HepG2 (cell line): Measurements from ENCODE around the gene MXRA8. TPM values are rescaled to one million over a fixed set of nuclear protein-coding genes. Genes with fewer than 3 reads are reported as not detected.

Experiments
- CHD4 ChIP-seq: fragments of 200-600 bp; sonication (generic); IDR thresholded peaks from 2 replicates; pipeline ENCODE4 v1.7.0; 2017; ENCODE audit warnings: mild to moderate bottlenecking, low read length, borderline replicate concordance
- GATA4 ChIP-seq: sonication (generic); IDR thresholded peaks from 2 replicates; pipeline ENCODE4 v1.6.1; 2016; ENCODE audit warnings: antibody characterized with exemption, low read depth, borderline replicate concordance
- HNRNPL ChIP-seq: fragments of 200-400 bp; formaldehyde crosslinking; IDR thresholded peaks from 2 replicates; pipeline ENCODE4 v1.6.1; 2017; ENCODE audit warnings: mild to moderate bottlenecking, low read depth, low read length
- JUN ChIP-seq: sonication (generic); formaldehyde crosslinking; IDR thresholded peaks from 2 replicates; pipeline ENCODE4 v1.4.0; 2020; ENCODE audit warnings: mild to moderate bottlenecking, missing genetic modification reagents
- MAFK ChIP-seq, 2 experiments: IDR thresholded peaks in 1 of 2; conservative IDR thresholded peaks in 1 of 2; 2 replicates each; pipeline ENCODE4 v1.6.1; 2011; ENCODE audit warnings: improper control_type of control experiment in 2 of 2, low read length in 2 of 2
- PHF8 ChIP-seq: sonication (generic); formaldehyde crosslinking; IDR thresholded peaks from 2 replicates; pipeline ENCODE4 v1.5.0; 2020; ENCODE audit warnings: missing genetic modification reagents
- POLR2G ChIP-seq: fragments of 200-400 bp; formaldehyde crosslinking; IDR thresholded peaks from 2 replicates; pipeline ENCODE4 v1.6.1; 2018; ENCODE audit warnings: mild to moderate bottlenecking, low read depth, low read length, moderate library complexity
- TAF15 ChIP-seq: fragments of 200-400 bp; formaldehyde crosslinking; IDR thresholded peaks from one replicate; pipeline ENCODE4 v1.6.1; 2018; ENCODE audit warnings: mild to moderate bottlenecking, low read depth, low read length; ENCODE audit not compliant: poor library complexity, severe bottlenecking
- ZNF224 ChIP-seq: sonication (generic); formaldehyde crosslinking; IDR thresholded peaks from 2 replicates; pipeline ENCODE4 v1.5.0; 2020; ENCODE audit warnings: mild to moderate bottlenecking, missing genetic modification reagents
- ZNF543 ChIP-seq: sonication (generic); formaldehyde crosslinking; IDR thresholded peaks from 2 replicates; pipeline ENCODE4 v1.4.0; 2020; ENCODE audit warnings: mild to moderate bottlenecking, missing genetic modification reagents
- ZNF839 ChIP-seq: sonication (generic); formaldehyde crosslinking; IDR thresholded peaks from 2 replicates; pipeline ENCODE4 v1.4.0; 2020; ENCODE audit warnings: missing genetic modification reagents, mild to moderate bottlenecking, borderline replicate concordance
- polyA plus RNA-seq, 8 experiments: library from polyadenylated mRNA; depleted of rRNA in 3 of 8; stranded (reverse) in 7 of 8; unstranded in 1 of 8; fragments of >200 nt; fragmentation: Illumina TruSeq in 4 of 8; extraction: Trizol in 4 of 8; gene quantifications; 2 replicates each; pipeline versions ENCODE4 v1.2.1 to v1.2.3, GENCODE V29; 2011 to 2016; ENCODE audit warnings: low read depth in 4 of 8, missing spikeins in 1 of 8, mixed read lengths in 1 of 8; ENCODE audit not compliant: insufficient read depth in 1 of 8
- total RNA-seq, 5 experiments: library from RNA; depleted of rRNA; stranded (reverse); fragments of >200 nt; fragmentation: Illumina TruSeq; extraction: Trizol; gene quantifications; 2 replicates each; pipeline ENCODE4 v1.2.3, GENCODE V29; 2016; ENCODE audit warnings: low read depth in 1 of 5
- TF ChIP-seq, protein P1 (sequence below): sonication (generic); formaldehyde crosslinking; IDR thresholded peaks from 2 replicates; pipeline ENCODE4 v1.4.0; 2020; ENCODE audit warnings: missing genetic modification reagents
- TF ChIP-seq, protein P2 (sequence below): sonication (generic); IDR thresholded peaks from 2 replicates; pipeline ENCODE4 v1.6.1; 2016; ENCODE audit warnings: low read depth, borderline replicate concordance
- TF ChIP-seq, protein P3 (sequence below): IDR thresholded peaks from 2 replicates; pipeline ENCODE4 v1.6.1; 2016; ENCODE audit warnings: mild to moderate bottlenecking, missing biosample characterization, missing genetic modification reagents
- TF ChIP-seq, protein P4 (sequence below): sonication (generic); formaldehyde crosslinking; IDR thresholded peaks from 2 replicates; pipeline ENCODE4 v1.5.1; 2020; ENCODE audit warnings: mild to moderate bottlenecking, missing genetic modification reagents, borderline replicate concordance
- TF ChIP-seq, protein P5 (sequence below): sonication (generic); formaldehyde crosslinking; IDR thresholded peaks from 2 replicates; pipeline ENCODE4 v1.4.0; 2020; ENCODE audit warnings: missing genetic modification reagents
- TF ChIP-seq, protein P6 (sequence below): sonication (generic); formaldehyde crosslinking; IDR thresholded peaks from 2 replicates; pipeline ENCODE4 v1.5.0; 2020; ENCODE audit warnings: mild to moderate bottlenecking, missing genetic modification reagents, moderate library complexity
- TF ChIP-seq, protein P7 (sequence below): sonication (generic); formaldehyde crosslinking; IDR thresholded peaks from 2 replicates; pipeline ENCODE4 v1.4.0; 2020; ENCODE audit warnings: mild to moderate bottlenecking, missing genetic modification reagents

Gene MXRA8
- total and polyA plus RNA-seq, 2 of the 13 experiments (the other 11 are each of a cell fraction or from before 2014, with no cell fraction given), result 19.8 to 44.8 TPM

DNA sequence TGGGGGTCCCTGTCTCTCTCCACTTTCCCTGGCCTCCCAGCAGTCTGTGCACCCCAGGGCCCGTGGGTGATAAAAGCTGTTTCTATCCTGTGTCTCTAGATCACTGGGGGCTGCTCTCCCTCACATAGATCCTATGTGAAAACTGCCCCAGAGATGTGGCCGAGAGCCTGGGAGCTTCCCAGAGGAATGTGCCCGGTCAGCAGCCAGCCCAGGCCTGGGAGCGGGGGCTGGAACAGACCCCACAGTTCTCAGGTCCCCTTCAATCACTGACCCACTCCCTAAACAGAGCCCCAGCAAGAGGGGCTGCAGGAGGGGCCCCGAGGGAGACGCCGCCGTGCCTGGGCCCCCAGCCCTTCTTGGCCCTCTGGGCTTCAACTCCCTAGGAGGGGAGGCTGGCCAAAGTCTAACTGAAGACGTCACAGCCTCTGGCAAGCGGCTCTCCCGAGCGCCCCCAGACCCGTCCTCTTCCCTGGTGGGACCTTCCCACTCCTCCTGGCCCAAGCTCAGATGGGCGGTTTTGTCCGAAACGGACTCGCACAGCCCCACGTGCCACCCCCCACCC, 403 bp downstream of the MXRA8 start (continued):
- TF ChIP-seq, protein P1, sequence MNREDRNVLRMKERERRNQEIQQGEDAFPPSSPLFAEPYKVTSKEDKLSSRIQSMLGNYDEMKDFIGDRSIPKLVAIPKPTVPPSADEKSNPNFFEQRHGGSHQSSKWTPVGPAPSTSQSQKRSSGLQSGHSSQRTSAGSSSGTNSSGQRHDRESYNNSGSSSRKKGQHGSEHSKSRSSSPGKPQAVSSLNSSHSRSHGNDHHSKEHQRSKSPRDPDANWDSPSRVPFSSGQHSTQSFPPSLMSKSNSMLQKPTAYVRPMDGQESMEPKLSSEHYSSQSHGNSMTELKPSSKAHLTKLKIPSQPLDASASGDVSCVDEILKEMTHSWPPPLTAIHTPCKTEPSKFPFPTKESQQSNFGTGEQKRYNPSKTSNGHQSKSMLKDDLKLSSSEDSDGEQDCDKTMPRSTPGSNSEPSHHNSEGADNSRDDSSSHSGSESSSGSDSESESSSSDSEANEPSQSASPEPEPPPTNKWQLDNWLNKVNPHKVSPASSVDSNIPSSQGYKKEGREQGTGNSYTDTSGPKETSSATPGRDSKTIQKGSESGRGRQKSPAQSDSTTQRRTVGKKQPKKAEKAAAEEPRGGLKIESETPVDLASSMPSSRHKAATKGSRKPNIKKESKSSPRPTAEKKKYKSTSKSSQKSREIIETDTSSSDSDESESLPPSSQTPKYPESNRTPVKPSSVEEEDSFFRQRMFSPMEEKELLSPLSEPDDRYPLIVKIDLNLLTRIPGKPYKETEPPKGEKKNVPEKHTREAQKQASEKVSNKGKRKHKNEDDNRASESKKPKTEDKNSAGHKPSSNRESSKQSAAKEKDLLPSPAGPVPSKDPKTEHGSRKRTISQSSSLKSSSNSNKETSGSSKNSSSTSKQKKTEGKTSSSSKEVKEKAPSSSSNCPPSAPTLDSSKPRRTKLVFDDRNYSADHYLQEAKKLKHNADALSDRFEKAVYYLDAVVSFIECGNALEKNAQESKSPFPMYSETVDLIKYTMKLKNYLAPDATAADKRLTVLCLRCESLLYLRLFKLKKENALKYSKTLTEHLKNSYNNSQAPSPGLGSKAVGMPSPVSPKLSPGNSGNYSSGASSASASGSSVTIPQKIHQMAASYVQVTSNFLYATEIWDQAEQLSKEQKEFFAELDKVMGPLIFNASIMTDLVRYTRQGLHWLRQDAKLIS (CRISPR knock-in tag), result 0 out of 2 replicates have a peak, but pooled peaks have one; percentile 24
- TF ChIP-seq, protein P2, sequence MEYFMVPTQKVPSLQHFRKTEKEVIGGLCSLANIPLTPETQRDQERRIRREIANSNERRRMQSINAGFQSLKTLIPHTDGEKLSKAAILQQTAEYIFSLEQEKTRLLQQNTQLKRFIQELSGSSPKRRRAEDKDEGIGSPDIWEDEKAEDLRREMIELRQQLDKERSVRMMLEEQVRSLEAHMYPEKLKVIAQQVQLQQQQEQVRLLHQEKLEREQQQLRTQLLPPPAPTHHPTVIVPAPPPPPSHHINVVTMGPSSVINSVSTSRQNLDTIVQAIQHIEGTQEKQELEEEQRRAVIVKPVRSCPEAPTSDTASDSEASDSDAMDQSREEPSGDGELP, result no peak
- TF ChIP-seq ZNF839 (no peak), ZNF543 (CRISPR knock-in tag) (0 out of 2 replicates have a peak, but pooled peaks have one; percentile 37), POLR2G (0 out of 2 replicates have a peak, but pooled peaks have one; percentile 34), MAFK (conservative IDR thresholded peaks at IDR 0.05 in 1 of 2, IDR thresholded peaks at IDR 0.05 in 1 of 2; ENCODE audit: low read length in 2 of 2) (peak; percentile 39 to 59; a peak in 3 of 4 replicates), ZNF224 (0 out of 2 replicates have a peak, but pooled peaks have one; percentile 30), HNRNPL (0 out of 2 replicates have a peak, but pooled peaks have one; percentile 37), TAF15 (no peak), CHD4 (no peak), JUN (CRISPR knock-in tag) (0 out of 2 replicates have a peak, but pooled peaks have one; percentile 3), PHF8 (CRISPR knock-in tag) (0 out of 2 replicates have a peak, but pooled peaks have one; percentile 1), GATA4 (no peak)
- TF ChIP-seq, protein P3, sequence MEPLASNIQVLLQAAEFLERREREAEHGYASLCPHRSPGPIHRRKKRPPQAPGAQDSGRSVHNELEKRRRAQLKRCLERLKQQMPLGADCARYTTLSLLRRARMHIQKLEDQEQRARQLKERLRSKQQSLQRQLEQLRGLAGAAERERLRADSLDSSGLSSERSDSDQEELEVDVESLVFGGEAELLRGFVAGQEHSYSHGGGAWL (CRISPR knock-in tag), result 0 out of 2 replicates have a peak, but pooled peaks have one; percentile 10
- TF ChIP-seq, protein P4, sequence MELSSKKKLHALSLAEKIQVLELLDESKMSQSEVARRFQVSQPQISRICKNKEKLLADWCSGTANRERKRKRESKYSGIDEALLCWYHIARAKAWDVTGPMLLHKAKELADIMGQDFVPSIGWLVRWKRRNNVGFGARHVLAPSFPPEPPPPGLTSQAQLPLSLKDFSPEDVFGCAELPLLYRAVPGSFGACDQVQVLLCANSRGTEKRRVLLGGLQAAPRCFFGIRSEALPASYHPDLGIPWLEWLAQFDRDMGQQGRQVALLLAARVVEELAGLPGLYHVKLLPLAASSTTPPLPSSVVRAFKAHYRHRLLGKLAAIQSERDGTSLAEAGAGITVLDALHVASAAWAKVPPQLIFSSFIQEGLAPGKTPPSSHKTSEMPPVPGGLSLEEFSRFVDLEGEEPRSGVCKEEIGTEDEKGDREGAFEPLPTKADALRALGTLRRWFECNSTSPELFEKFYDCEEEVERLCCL, result 0 out of 2 replicates have a peak, but pooled peaks have one; percentile 19
- TF ChIP-seq, protein P5, sequence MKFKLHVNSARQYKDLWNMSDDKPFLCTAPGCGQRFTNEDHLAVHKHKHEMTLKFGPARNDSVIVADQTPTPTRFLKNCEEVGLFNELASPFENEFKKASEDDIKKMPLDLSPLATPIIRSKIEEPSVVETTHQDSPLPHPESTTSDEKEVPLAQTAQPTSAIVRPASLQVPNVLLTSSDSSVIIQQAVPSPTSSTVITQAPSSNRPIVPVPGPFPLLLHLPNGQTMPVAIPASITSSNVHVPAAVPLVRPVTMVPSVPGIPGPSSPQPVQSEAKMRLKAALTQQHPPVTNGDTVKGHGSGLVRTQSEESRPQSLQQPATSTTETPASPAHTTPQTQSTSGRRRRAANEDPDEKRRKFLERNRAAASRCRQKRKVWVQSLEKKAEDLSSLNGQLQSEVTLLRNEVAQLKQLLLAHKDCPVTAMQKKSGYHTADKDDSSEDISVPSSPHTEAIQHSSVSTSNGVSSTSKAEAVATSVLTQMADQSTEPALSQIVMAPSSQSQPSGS (CRISPR knock-in tag), result peak; percentile 7; the same call in 1 of the 2 replicates
- TF ChIP-seq, protein P6, sequence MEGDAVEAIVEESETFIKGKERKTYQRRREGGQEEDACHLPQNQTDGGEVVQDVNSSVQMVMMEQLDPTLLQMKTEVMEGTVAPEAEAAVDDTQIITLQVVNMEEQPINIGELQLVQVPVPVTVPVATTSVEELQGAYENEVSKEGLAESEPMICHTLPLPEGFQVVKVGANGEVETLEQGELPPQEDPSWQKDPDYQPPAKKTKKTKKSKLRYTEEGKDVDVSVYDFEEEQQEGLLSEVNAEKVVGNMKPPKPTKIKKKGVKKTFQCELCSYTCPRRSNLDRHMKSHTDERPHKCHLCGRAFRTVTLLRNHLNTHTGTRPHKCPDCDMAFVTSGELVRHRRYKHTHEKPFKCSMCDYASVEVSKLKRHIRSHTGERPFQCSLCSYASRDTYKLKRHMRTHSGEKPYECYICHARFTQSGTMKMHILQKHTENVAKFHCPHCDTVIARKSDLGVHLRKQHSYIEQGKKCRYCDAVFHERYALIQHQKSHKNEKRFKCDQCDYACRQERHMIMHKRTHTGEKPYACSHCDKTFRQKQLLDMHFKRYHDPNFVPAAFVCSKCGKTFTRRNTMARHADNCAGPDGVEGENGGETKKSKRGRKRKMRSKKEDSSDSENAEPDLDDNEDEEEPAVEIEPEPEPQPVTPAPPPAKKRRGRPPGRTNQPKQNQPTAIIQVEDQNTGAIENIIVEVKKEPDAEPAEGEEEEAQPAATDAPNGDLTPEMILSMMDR, result 0 out of 2 replicates have a peak, but pooled peaks have one; percentile 8
- TF ChIP-seq, protein P7, sequence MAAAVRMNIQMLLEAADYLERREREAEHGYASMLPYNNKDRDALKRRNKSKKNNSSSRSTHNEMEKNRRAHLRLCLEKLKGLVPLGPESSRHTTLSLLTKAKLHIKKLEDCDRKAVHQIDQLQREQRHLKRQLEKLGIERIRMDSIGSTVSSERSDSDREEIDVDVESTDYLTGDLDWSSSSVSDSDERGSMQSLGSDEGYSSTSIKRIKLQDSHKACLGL (CRISPR knock-in tag), result no peak
